Fibroblast of lung (primary cell): ENCODE results near the gene SNX33.

ENCODE experiments used
- CTCF ChIP-seq, 2 donors: IDR thresholded peaks in 1 of 2; conservative IDR thresholded peaks in 1 of 2; 1 replicate in 1 of 2; 2 replicates in 1 of 2; pipeline ENCODE4 v1.5.1; 2011 to 2012; ENCODE audit warnings: low read length in 2 of 2, control low read depth in 1 of 2, inconsistent platforms in 1 of 2, low read depth in 1 of 2, mild to moderate bottlenecking in 1 of 2
- EZH2 ChIP-seq: IDR thresholded peaks from 2 replicates; pipeline ENCODE4 v1.5.1; 2012; ENCODE audit warnings: low read length, control low read depth, mild to moderate bottlenecking; ENCODE audit errors: missing control alignments

GRCh38 chr15:75674366-75674765 is 26.7 kb downstream of the SNX33 start:
- TF ChIP-seq EZH2 (no peak), CTCF (conservative IDR thresholded peaks at IDR 0.05 in 1 of 2, IDR thresholded peaks at IDR 0.05 in 1 of 2; ENCODE audit: low read depth in 1 of 2, low read length in 2 of 2) (no peak)
